SK-N-SH treated with all-trans-retinoic acid at 6 μM for 48 hours (cell line): ENCODE data around the gene LBHD2.

Source experiments
- ATAC-seq: fragments of 200-7000 bp; cut with Tn5 transposase; 3 replicates; pipeline ENCODE4 v1.9.1; 2020; ENCODE audit warnings: mild to moderate bottlenecking, moderate library complexity
- ARNTL ChIP-seq: fragments of 450-650 bp; formaldehyde crosslinking; IDR thresholded peaks from 2 replicates; pipeline ENCODE4 v1.5.0; 2020; ENCODE audit warnings: low read depth, mild to moderate bottlenecking, moderate library complexity, borderline replicate concordance
- BACH2 ChIP-seq: fragments of 250-450 bp; sonication (Bioruptor Pico); IDR thresholded peaks from 2 replicates; pipeline ENCODE4 v1.9.0; 2021; ENCODE audit warnings: mild to moderate bottlenecking, borderline replicate concordance
- CSDC2 ChIP-seq: fragments of 250-450 bp; sonication (Bioruptor Pico); IDR thresholded peaks from 2 replicates; pipeline ENCODE4 v1.5.0; 2020; ENCODE audit warnings: mild to moderate bottlenecking, moderate library complexity
- ESRRG ChIP-seq: fragments of 250-450 bp; sonication (Bioruptor Pico); IDR thresholded peaks from 2 replicates; pipeline ENCODE4 v1.6.1; 2021; ENCODE audit warnings: mild to moderate bottlenecking
- GLIS3 ChIP-seq: fragments of 250-450 bp; sonication (Bioruptor Pico); IDR thresholded peaks from 2 replicates; pipeline ENCODE4 v1.5.0; 2020; ENCODE audit warnings: mild to moderate bottlenecking, moderate library complexity
- OSR1 ChIP-seq: fragments of 250-450 bp; sonication (Bioruptor Pico); IDR thresholded peaks from 2 replicates; pipeline ENCODE4 v1.8.0; 2022; ENCODE audit warnings: moderate library complexity, mild to moderate bottlenecking, inconsistent platforms
- PPARA ChIP-seq: fragments of 250-450 bp; sonication (Bioruptor Pico); IDR thresholded peaks from 2 replicates; pipeline ENCODE4 v1.5.0; 2020; ENCODE audit warnings: mild to moderate bottlenecking, borderline replicate concordance
- RARB ChIP-seq: fragments of 250-450 bp; sonication (Bioruptor Pico); IDR thresholded peaks from 2 replicates; pipeline ENCODE4 v1.8.0; 2021; ENCODE audit warnings: mild to moderate bottlenecking, moderate library complexity
- SNAI2 ChIP-seq: fragments of 250-450 bp; sonication (Bioruptor Pico); IDR thresholded peaks from 2 replicates; pipeline ENCODE4 v1.5.0; 2020; ENCODE audit warnings: mild to moderate bottlenecking, moderate library complexity
- TCF4 ChIP-seq: fragments of 250-450 bp; sonication (Bioruptor Pico); IDR thresholded peaks from 2 replicates; pipeline ENCODE4 v1.8.0; 2021; ENCODE audit warnings: mild to moderate bottlenecking, moderate library complexity, borderline replicate concordance
- TOX ChIP-seq: fragments of 250-450 bp; sonication (Bioruptor Pico); IDR thresholded peaks from 2 replicates; pipeline ENCODE4 v1.8.0; 2021; ENCODE audit warnings: mild to moderate bottlenecking, moderate library complexity, borderline replicate concordance
- ZC3H10 ChIP-seq: fragments of 250-450 bp; sonication (Bioruptor Pico); IDR thresholded peaks from 2 replicates; pipeline ENCODE4 v1.5.1; 2021; ENCODE audit warnings: mild to moderate bottlenecking, moderate library complexity
- ZFP3 ChIP-seq: fragments of 250-450 bp; sonication (Bioruptor Pico); IDR thresholded peaks from 2 replicates; pipeline ENCODE4 v1.5.0; 2020; ENCODE audit warnings: mild to moderate bottlenecking, moderate library complexity
- ZFP30 ChIP-seq: fragments of 450-650 bp; formaldehyde crosslinking; IDR thresholded peaks from 2 replicates; pipeline ENCODE4 v1.5.0; 2022; ENCODE audit warnings: mild to moderate bottlenecking, moderate library complexity
- ZNF565 ChIP-seq: fragments of 450-650 bp; formaldehyde crosslinking; conservative IDR thresholded peaks from 2 replicates; pipeline ENCODE4 v1.5.0; 2020; ENCODE audit warnings: low read depth, mild to moderate bottlenecking, moderate library complexity
- ZNF70 ChIP-seq: fragments of 450-650 bp; formaldehyde crosslinking; IDR thresholded peaks from 2 replicates; pipeline ENCODE4 v1.5.0; 2020; ENCODE audit warnings: mild to moderate bottlenecking, moderate library complexity
- TF ChIP-seq, protein P1 (sequence below): fragments of 250-450 bp; sonication (Bioruptor Pico); IDR thresholded peaks from 2 replicates; pipeline ENCODE4 v1.8.0; 2021; ENCODE audit warnings: low read depth, mild to moderate bottlenecking, moderate library complexity, borderline replicate concordance
- TF ChIP-seq, protein P2 (sequence below): fragments of 250-450 bp; sonication (Bioruptor Pico); IDR thresholded peaks from 2 replicates; pipeline ENCODE4 v1.5.1; 2021; ENCODE audit warnings: mild to moderate bottlenecking, moderate library complexity
- TF ChIP-seq, protein P3 (sequence below): fragments of 250-450 bp; sonication (Bioruptor Pico); IDR thresholded peaks from 2 replicates; pipeline ENCODE4 v1.5.1; 2020; ENCODE audit warnings: low read depth, mild to moderate bottlenecking, moderate library complexity
- TF ChIP-seq, protein P4 (sequence below): fragments of 250-450 bp; sonication (Bioruptor Pico); IDR thresholded peaks from 2 replicates; pipeline ENCODE4 v1.5.0; 2020; ENCODE audit warnings: mild to moderate bottlenecking, moderate library complexity

The LBHD2 gene

DNA sequence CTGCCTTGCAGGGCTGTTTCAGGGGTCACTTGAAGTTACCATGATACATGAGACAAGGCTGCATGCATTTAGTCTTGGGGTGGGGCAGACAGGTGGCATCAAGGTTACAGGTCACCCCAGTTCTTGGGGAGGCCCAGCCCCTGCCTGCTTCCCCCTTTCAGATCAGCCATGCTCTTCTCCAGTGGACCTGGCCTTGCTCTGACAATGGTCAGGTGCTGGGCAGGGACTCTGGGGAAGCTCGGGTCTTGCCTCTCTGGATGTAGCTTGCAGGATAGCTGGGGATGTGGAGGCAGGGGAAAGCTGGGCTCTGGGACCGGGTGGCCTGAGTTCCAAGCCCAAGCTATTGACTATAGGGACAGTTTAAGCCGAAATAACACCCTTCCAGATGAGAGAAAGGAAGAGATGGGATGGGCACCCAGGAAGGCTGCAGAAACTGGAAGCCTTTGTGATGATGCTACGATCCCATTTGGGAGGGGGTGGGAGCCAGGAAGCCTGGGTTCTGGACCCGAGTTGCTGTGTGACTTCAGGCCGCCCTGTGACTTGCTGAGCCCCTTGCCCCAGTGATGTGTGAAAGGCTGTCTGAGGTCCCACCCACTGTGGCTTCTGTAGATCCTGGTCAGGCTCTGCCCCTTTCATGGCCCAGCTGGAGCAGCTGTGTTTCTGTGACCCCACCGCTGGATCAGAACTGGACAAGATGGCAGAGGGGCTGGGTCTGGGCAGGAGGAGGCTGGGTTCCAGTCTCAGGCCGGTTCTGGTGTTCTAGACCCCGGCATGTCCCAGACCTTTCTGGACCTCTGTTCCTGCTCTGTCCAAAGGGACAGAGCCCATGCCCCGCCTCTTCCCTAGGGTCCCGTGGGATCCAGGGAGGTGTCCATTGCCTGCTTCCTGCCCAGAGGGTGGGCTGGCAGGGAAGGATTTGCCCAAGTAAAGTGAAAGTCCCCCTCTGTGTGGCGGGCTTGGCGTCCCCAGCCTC lies 41.4 kb downstream of the LBHD2 start:
- TF ChIP-seq, protein P1, sequence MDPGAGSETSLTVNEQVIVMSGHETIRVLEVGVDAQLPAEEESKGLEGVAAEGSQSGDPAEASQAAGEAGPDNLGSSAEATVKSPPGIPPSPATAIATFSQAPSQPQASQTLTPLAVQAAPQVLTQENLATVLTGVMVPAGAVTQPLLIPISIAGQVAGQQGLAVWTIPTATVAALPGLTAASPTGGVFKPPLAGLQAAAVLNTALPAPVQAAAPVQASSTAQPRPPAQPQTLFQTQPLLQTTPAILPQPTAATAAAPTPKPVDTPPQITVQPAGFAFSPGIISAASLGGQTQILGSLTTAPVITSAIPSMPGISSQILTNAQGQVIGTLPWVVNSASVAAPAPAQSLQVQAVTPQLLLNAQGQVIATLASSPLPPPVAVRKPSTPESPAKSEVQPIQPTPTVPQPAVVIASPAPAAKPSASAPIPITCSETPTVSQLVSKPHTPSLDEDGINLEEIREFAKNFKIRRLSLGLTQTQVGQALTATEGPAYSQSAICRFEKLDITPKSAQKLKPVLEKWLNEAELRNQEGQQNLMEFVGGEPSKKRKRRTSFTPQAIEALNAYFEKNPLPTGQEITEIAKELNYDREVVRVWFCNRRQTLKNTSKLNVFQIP = no peak
- TF ChIP-seq GLIS3 (CRISPR knock-in tag) = no peak
- ATAC-seq = no peak

DNA sequence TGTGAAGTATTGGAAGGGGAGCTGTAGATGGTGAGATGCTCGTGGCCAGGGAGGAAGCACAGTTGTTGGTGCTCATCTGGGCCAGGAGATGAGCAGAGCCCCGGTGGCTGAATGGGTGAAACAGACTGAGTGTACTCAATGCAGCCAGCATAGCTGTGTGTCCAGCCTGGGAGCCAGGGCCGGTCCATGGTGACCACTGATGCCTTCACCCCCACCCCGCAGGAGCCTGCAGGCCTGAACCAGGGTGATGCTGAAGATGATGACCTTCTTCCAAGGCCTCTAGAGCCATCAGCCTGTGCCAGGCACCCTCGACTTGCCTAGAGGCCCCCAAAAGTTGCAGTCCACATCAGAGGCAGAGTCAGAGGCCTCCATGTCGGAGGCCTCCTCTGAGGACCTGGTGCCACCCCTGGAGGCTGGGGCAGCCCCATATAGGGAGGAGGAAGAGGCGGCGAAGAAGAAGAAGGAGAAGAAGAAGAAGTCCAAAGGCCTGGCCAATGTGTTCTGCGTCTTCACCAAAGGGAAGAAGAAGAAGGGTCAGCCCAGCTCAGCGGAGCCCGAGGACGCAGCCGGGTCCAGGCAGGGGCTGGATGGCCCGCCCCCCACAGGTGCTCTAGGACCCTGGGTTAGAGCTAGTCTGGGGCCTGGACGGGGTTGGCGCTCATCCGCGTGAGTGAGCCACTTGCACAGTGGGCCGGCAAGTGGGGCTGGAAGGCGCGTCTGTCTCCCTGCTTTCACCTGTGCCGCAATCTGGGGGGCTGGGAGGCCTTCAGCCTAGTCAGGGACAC lies 42.3 kb downstream of the LBHD2 start:
- no peak for TF ChIP-seq TOX (CRISPR knock-in tag)
- TF ChIP-seq, protein P2, sequence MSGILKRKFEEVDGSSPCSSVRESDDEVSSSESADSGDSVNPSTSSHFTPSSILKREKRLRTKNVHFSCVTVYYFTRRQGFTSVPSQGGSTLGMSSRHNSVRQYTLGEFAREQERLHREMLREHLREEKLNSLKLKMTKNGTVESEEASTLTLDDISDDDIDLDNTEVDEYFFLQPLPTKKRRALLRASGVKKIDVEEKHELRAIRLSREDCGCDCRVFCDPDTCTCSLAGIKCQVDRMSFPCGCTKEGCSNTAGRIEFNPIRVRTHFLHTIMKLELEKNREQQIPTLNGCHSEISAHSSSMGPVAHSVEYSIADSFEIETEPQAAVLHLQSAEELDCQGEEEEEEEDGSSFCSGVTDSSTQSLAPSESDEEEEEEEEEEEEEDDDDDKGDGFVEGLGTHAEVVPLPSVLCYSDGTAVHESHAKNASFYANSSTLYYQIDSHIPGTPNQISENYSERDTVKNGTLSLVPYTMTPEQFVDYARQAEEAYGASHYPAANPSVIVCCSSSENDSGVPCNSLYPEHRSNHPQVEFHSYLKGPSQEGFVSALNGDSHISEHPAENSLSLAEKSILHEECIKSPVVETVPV = no peak
- ATAC-seq = no peak

DNA sequence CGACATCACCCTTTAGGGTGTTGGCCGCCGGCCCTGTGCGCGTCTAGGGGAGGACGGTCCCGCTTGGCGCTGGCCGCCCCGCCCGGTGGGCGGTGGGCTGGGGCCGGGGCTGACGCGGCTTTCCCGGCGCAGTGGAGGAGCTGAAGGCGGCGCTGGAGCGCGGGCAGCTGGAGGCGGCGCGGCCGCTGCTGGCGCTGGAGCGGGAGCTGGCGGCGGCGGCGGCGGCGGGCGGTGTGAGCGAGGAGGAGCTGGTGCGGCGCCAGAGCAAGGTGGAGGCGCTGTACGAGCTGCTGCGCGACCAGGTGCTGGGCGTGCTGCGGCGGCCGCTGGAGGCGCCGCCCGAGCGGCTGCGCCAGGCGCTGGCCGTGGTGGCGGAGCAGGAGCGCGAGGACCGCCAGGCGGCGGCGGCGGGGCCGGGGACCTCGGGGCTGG lies 42.9 kb downstream of the LBHD2 start:
- ATAC-seq = no peak

More for the DNA sequence above, 42.9 kb downstream of the LBHD2 start:
- TF ChIP-seq PPARA (CRISPR knock-in tag) = no peak
- TF ChIP-seq, protein P1 = no peak
- no peak for TF ChIP-seq TOX (CRISPR knock-in tag)
- TF ChIP-seq, protein P3, sequence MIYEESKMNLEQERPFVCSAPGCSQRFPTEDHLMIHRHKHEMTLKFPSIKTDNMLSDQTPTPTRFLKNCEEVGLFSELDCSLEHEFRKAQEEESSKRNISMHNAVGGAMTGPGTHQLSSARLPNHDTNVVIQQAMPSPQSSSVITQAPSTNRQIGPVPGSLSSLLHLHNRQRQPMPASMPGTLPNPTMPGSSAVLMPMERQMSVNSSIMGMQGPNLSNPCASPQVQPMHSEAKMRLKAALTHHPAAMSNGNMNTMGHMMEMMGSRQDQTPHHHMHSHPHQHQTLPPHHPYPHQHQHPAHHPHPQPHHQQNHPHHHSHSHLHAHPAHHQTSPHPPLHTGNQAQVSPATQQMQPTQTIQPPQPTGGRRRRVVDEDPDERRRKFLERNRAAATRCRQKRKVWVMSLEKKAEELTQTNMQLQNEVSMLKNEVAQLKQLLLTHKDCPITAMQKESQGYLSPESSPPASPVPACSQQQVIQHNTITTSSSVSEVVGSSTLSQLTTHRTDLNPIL = no peak
- no peak for TF ChIP-seq ARNTL (CRISPR knock-in tag)
- TF ChIP-seq BACH2 (CRISPR knock-in tag) = no peak
- TF ChIP-seq, protein P4, sequence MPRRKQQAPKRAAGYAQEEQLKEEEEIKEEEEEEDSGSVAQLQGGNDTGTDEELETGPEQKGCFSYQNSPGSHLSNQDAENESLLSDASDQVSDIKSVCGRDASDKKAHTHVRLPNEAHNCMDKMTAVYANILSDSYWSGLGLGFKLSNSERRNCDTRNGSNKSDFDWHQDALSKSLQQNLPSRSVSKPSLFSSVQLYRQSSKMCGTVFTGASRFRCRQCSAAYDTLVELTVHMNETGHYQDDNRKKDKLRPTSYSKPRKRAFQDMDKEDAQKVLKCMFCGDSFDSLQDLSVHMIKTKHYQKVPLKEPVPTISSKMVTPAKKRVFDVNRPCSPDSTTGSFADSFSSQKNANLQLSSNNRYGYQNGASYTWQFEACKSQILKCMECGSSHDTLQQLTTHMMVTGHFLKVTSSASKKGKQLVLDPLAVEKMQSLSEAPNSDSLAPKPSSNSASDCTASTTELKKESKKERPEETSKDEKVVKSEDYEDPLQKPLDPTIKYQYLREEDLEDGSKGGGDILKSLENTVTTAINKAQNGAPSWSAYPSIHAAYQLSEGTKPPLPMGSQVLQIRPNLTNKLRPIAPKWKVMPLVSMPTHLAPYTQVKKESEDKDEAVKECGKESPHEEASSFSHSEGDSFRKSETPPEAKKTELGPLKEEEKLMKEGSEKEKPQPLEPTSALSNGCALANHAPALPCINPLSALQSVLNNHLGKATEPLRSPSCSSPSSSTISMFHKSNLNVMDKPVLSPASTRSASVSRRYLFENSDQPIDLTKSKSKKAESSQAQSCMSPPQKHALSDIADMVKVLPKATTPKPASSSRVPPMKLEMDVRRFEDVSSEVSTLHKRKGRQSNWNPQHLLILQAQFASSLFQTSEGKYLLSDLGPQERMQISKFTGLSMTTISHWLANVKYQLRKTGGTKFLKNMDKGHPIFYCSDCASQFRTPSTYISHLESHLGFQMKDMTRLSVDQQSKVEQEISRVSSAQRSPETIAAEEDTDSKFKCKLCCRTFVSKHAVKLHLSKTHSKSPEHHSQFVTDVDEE = no peak
- TF ChIP-seq ESRRG (CRISPR knock-in tag) = no peak
- TF ChIP-seq ZFP3 = no peak
- TF ChIP-seq ZC3H10 (CRISPR knock-in tag) = no peak
- no peak for TF ChIP-seq SNAI2 (CRISPR knock-in tag)
- TF ChIP-seq ZNF70 (CRISPR knock-in tag) = no peak
- TF ChIP-seq TCF4 = no peak
- no peak for TF ChIP-seq ZNF565 (CRISPR knock-in tag)
- no peak for TF ChIP-seq RARB (CRISPR knock-in tag)
- no peak for TF ChIP-seq OSR1 (CRISPR knock-in tag)
- TF ChIP-seq CSDC2 (CRISPR knock-in tag) = no peak
- TF ChIP-seq ZFP30 = no peak
- TF ChIP-seq, protein P2 = no peak
